Panc1 (cell line): ENCODE measurements around the gene ANP32E.

Experiments used
- CTCF ChIP-seq: fragments of 450-650 bp; IDR thresholded peaks from 2 replicates; pipeline ENCODE4 v1.5.1; 2017; ENCODE audit warnings: mild to moderate bottlenecking
- SIN3A ChIP-seq: IDR thresholded peaks from 2 replicates; pipeline ENCODE4 v1.6.1; 2012; ENCODE audit warnings: low read depth, mild to moderate bottlenecking, low read length, moderate library complexity, borderline replicate concordance; ENCODE audit not compliant: insufficient read depth
- TCF7L2 ChIP-seq: IDR thresholded peaks from 2 replicates; pipeline ENCODE4 v1.6.1; 2011; ENCODE audit warnings: mild to moderate bottlenecking, low read depth, low read length, inconsistent platforms

GRCh38 chr1:150262388-150263320 lies 26.7 kb upstream of the ANP32E start:
- TF ChIP-seq TCF7L2, result no peak
- TF ChIP-seq CTCF, result no peak
- no peak for TF ChIP-seq SIN3A
